Endometrium (tissue), 2 donors: ENCODE data around the gene NGDN.
A peak's percentile ranks its signal among the peaks of the same experiment; 100 is the strongest.

Experiments used
- FAIRE-seq: peaks from 2 replicates; lab custom pipeline; 2012; peaks lifted over from hg19 to GRCh38; lab: Jason Lieb, UNC
- donor health status: control.
- donor health status: control.

NGDN gene

GRCh38 chr14:23478109-23478759, 8.7 kb downstream of the NGDN start:
- FAIRE-seq: peak; percentile 70

GRCh38 chr14:23481362-23481970, 12.0 kb downstream of the NGDN start:
- FAIRE-seq: no peak

GRCh38 chr14:23481979-23482822, 12.7 kb downstream of the NGDN start:
- no peak for FAIRE-seq

GRCh38 chr14:23482823-23483148, 13.3 kb downstream of the NGDN start:
- no peak for FAIRE-seq

DNA sequence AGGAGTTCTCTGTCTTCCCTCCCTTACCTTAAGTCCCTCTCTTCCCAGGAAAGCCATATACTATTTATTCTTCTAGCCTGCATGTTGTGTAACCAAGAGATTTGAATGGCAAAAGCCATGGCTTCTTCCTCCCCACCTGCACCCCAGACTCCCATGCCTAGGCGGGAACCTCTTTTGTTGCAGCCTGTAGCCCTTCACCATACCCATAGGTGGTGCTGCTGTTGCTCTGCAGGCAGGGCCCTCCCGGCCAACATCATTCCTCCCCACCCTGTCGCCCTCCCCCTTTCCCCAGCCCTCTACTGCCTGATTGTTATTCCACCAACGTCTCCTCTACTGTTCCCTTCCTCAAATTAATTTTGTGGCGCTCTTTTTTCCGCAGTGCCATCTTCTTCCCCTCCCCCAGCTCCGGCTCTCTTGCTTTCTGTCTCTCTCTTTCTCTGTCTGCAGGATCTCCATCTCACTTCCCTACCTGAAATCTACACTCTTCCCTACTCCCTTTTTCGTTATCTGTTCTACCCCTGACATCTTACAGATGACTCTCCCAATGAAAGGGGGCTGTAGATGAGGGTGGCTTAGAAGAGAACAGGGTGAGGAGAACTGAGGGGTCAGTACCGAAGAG, 13.8 kb downstream of the NGDN start:
- no peak for FAIRE-seq

DNA sequence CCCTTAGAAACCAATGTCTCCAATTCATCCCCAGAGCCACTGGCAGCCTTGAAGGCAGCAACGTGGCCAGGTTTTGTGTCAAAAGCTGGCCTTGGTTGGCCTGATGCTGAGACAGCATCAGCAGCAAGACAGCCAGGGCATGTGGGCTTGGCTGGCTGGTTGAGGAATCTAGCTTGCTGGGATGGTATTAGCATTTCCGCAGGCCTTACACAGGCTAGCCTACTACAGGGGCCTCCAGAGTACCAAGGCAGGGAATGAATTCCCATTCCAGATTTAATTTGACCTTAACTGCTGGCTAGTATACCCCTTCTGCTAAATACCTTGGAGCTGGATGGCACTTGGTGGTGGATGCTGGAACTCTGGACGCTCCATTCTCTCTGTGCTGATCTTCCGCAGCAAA, 15.8 kb downstream of the NGDN start:
- no peak for FAIRE-seq

GRCh38 chr14:23486036-23486435, 16.5 kb downstream of the NGDN start:
- FAIRE-seq: no peak

GRCh38 chr14:23487216-23487615, 17.7 kb downstream of the NGDN start:
- no peak for FAIRE-seq

DNA sequence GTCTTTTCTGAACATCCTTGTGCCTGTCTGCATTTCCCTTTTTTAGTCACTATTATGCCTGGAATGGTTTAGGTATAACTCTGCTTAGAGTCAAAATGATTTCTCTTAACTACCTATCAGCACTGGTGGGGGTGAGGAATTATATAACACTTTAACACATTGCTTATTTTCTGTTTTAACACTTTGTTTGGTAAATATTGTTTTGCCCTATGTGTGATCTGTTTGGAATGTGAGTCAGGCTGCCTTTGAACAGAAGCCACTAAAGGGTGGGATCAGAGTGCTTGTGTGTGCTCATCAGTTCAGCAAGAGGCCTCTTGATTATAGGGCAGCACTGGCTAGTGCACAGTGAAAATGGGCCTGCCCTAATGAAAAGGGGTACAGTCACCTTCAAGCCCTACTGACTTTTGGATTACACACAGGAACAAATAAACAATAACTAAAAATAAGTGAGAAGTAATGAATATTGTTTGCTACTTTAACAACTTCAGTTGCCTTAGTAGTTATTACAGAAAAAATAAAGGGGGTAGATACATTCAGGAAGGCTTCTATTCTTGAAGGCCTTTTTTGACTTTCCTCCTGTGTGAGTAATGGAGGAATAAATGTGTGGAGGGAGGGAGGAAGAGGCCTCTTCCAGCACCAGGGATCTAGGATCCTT, 23.2 kb downstream of the NGDN start:
- FAIRE-seq: no peak

GRCh38 chr14:23494223-23494622, 24.7 kb downstream of the NGDN start:
- no peak for FAIRE-seq

GRCh38 chr14:23512156-23512555, 42.7 kb downstream of the NGDN start:
- FAIRE-seq: no peak

DNA sequence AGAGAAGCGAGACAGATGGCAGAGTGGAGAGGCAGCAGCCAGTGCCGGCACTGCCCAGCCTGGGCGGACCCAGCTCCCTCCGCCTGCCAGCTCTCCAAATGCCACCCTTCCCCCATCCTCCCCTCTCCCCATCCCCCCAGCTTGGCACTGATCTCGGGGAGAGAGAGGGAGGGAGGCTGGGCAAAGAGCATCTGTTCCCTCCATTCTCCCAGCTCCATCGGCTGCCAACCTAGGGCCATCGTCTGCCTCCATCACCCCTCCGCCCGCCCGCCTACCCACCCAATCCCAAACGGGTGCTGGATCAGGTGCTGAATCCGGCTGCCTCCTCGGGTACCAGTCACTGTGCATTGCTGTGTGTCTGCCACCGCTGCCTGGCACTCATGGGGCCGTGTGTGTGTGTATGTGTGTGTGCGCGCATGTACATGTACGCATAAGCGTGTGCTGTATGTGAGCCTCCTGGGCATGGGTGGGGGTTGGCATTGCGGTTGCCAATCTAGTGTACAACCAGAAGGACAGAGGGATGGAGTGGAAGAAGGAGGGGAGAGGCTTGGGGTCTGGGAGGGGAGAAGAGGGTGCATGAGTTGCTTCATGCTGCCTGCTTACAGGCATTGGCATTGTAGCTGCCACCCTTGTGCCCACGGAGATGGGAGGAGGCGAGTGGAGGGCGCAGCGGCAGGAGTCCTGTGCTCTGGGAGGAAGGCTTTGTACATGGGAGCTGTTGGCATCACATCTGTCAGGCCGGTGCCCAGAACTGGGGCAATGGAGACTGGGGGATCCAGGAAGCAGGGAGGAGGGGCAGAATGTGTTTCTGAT, 43.7 kb downstream of the NGDN start:
- no peak for FAIRE-seq

- FAIRE-seq: no peak
Observed at GRCh38 chr14:23513818-23514643, 44.5 kb downstream of the NGDN start.

- no peak for FAIRE-seq
Observed at GRCh38 chr14:23514644-23514957, 45.1 kb downstream of the NGDN start.

DNA sequence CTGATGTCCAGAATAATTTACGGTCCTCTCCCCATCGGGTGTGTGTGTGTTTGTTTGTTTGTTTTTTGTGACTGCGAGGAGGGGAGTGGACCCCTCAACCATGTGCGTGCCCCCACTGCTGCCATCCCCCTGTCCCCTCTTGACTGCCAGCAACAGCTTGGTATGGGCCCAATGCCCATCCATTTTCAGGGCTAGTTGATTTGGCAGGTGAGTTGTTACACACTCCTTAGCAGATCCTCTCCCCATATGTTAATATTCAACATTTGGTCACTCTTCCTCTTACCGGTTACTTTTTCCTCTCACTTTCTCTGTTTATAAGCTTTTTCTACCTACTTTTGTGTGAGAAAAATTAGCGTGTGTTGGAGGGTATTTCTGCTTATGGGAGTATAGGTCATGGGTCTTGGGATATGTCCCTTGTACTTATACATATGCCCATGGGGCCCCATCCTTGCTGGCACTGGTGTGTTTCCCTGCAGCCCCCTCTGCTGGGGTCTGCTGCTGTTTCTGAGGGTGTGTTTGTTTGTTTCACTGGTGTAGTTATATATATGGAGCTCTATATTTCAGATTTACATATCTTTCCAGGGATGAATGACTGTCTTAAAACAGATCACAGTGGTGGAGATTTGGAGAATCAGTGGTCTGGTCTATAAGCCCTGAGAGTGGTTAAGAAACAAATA, 48.3 kb downstream of the NGDN start:
- FAIRE-seq: no peak

DNA sequence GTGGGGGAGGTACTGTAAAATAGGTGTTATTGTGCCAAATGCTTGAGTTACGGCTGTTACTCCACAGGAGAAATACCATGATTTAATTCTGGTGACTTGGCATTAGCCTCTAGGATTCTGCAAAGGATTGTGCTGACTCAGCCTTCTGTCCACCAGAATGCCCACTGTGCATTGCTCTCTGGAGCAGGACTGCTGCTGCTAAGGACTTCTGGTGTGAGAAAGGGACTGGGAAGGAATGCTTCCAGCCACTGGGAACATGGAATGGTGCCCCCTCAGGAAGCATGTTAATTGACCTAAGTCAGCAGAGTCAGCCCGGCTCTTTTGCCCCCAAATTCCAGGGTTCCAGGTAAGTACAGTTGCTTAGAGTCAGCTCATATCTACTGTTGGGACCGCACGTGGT, 49.2 kb downstream of the NGDN start:
- no peak for FAIRE-seq

DNA sequence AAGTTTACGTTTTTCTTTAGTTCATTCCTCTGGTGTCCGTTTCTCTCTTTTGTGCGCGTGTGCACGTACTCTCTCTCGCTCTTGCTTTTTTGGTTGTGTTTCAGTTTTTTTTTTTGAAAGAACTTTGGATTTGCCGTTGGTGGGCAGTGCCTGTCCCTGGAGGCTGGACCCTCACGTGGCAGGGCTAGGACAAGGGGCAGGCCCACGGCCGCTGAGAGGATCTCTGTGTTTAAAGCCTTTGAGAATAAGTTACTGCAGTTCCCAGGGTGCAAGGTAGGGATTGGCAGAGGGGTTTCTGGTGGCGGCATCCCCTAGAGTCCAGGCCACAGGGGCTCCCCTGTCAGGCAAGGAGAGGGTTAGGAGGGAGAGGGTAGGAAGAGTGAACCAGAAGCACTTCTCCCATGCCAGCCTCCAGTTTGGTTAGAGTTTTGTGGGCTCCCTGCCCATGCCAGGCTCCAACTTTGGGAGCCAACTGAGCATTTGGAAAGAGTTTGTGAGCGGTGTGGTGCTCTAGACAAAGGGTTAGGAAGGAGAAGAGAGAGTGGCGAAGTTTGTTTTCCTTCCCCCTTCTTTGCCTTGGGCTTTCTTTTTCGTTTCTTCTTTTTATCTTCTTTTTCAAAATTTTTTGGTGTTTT, 51.5 kb downstream of the NGDN start:
- FAIRE-seq: no peak

GRCh38 chr14:23521785-23522640, 52.5 kb downstream of the NGDN start:
- FAIRE-seq: no peak
